Measurements from ENCODE around the gene NOS1.
"Not testable (repeated sequence)": the region's sequence is repeated elsewhere in the genome, so short reads cannot be mapped to it uniquely, and the experiment has no call there.

Gene NOS1

GRCh38 chr12:117272690-117273089 lies 88.7 kb downstream of the NOS1 start:
- DNase-seq (ENCODE audit: low read depth in 3 of 3) = no peak

DNA sequence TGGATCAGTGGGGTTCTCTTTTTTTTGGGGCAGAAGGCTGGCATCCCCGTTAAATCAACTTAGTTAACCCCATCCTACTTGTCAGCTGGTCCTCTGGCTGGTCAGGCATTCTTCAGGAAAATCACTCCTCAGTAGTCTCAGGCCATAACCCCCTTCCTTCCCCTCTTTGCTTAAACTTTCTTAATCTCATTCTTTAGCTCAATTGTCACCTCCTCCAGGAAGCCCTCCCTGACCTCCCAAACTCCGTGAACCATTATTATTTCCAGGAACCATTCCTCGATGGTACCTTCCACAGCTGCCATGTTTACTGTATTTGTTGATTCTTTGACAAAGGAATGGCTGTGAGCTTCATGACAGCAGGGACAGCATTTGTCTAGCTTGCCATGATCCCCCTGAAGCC lies 98.7 kb downstream of the NOS1 start:
- no peak for DNase-seq (ENCODE audit: low read depth in 3 of 3)

DNA sequence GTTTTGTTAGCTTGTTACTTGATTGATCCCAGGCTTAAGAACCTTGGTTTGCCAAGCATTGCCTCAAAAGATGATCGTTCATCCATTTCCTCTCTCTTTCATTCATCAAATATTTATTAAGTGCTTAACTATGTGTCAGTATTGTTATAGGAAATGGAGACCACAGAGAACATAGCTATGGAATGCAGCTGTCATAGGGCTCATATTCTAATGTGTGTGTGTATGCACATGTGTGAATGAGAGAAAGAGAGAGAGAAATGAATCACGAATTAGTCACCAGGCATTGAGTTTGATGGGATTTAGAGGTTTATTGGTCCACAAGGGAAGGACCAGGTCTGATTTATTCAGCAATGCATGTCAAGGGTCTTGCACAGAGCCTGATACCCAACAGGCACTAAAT lies 100.2 kb downstream of the NOS1 start:
- no peak for DNase-seq (ENCODE audit: low read depth in 3 of 3)

DNA sequence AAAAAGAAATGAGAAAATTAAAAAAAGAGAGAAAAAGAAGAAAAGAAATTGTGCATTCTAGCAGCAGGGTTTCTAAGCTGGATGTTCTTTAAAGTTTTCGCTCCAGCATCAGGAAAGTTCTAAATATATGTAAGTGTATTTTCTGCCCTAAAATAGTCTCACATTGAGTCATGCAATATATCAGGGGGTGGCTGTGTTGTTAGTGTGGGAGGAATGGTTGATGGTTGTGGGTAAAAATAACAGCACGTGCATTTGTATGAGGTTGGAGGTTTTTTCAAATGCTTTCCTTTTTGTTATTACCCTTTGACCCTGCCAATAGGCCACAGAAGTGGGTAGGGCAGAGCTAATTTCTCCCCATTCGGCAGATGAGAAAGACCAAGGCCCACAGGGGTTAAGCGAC lies 106.0 kb downstream of the NOS1 start:
- no peak for DNase-seq (ENCODE audit: low read depth in 3 of 3)

DNA sequence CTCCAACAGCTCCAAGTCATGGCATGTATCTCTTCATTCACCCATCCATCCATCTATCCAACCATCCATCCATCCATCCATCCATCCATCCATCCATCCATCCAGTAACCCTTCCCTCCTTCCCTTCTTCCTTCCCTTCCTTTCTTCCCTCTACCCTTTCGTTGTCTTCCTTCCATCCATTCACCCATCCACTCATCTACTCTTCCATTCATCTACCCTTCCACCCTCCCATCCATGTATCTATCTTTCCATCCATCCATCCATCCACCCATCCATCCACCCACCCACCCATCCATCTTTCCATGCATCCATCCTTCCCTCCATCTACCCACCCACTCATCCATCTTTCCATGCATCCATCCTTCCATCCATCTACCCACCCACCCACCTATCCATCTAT lies 117.9 kb downstream of the NOS1 start:
- no peak for DNase-seq (ENCODE audit: low read depth in 3 of 3)

GRCh38 chr12:117241697-117242096 lies 119.7 kb downstream of the NOS1 start:
- DNase-seq (ENCODE audit: low read depth in 3 of 3) = no peak

- DNase-seq (ENCODE audit: low read depth in 3 of 3) = no peak
Measured at GRCh38 chr12:117240081-117240755, 121.2 kb downstream of the NOS1 start.

GRCh38 chr12:117236456-117237001 lies 124.9 kb downstream of the NOS1 start:
- DNase-seq (ENCODE audit: low read depth in 3 of 3) = peak; percentile 68 to 84 (median 82)

- DNase-seq (ENCODE audit: low read depth in 3 of 3) = no peak
Measured at GRCh38 chr12:117235261-117235660, 126.2 kb downstream of the NOS1 start.

DNA sequence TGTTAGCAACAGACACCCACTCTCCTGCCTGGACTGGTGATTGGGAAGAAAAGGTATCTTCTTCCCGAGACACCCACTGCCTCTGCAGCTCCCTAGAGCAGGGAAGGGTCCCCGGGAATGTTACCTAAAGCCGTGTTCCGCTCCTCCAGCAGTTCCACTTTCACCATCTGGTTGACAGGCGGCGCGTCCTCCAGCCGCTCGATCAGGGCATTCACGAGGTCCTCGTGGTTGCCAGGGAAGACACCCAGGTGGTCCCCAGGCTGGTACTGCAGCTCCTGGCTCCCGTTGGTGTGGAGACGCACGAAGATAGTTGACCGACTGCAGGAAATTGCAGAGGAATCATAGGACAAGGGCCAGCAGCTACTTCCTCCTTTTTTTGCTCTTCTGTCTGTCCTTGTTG lies 127.0 kb downstream of the NOS1 start:
- DNase-seq (ENCODE audit: low read depth in 3 of 3) = no peak

DNA sequence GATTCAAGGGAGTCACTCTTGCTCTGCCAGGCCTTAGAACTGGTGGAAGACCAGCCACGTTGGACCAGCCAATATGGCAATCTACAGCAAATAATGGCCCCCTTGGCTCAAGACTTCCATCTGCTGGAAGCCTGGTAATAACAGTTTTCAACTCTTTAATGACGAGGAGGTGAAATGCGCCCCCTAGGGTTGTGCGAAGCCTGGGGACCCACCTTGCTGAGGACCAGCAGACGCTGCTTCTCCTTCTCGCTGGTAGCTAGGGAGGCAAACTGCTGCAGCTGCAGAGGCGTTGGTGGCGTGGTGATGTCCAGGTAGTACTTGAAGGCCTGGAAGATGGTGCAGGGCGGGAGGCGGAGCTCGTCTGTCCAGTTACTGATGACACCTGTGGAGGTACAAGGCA lies 129.7 kb downstream of the NOS1 start:
- no peak for DNase-seq (ENCODE audit: low read depth in 3 of 3)

DNA sequence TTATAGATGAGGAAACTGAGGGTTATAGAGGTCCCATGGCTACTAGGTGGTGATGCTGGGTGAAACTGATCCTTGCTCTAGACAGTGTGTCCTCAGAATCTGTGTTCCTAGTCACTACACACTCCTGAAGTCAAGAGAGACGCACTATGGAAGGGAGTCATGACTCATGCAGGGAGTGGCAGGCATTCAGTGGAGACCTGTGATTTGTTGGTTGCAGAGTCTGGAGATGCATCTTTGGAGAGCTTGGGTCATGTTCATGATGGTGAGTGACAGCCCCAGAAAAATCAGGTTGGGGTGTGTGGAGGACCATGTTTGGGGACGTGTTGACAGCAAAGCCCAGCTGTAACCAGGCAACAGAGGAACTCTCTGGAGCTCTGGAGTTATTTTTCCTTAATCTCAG lies 133.2 kb downstream of the NOS1 start:
- no peak for DNase-seq (ENCODE audit: low read depth in 3 of 3)

DNA sequence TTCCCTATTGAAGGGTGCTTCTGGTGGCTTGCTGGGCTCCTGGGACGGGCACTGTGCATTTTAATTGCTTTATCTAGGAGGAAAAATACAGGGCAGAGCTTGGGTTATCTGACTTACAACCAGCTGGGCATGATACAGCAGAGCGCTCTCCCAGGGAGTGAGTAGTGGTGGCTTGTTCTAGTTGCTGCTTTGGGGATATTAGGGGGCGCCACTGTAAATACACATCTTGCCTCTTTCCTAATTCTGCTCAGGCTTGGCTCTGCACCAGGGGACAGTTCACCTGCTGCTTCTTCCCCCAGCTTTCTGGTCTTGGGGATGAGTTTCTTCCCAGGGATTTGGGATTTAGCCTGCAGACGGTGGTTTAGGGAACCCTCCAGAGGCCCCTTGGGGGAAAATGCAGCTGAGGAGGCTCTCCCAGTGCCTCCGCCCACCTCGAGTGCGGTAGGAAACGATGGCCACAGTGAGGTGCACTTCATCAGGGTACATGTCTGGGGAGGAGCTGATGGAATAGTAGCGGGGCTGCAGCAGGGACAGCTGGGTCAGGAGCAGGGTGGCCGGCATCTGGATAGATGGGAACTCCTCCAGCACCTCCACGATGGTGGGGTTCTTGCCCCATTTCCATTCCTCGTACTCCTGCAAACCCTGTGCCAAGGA lies 134.3 kb downstream of the NOS1 start:
- no peak for DNase-seq (ENCODE audit: low read depth in 3 of 3)

GRCh38 chr12:117226505-117226904 lies 134.9 kb downstream of the NOS1 start:
- no peak for DNase-seq (ENCODE audit: low read depth in 3 of 3)

DNA sequence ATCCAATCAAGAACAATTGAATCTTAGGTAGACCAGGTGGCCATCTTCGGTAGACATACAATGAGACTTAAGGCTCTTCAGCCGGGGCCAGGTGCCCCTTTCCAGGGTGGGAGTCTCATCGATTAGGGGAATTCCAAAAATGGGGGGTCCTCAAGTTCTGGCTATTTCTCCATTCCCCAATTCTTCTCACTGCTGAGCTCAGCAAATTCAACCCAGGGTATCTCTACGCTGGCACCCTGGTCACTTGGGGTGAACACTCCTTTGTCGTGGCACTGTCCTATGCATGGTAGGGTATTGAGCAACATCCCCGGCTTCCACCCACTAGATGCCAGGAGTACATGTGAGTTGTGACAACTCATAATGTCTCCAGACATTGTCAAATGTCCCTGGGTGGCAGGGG lies 136.2 kb downstream of the NOS1 start:
- no peak for DNase-seq (ENCODE audit: low read depth in 3 of 3)

GRCh38 chr12:117220947-117221346 lies 140.5 kb downstream of the NOS1 start:
- not testable (repeated sequence) for DNase-seq (ENCODE audit: low read depth in 3 of 3)

DNA sequence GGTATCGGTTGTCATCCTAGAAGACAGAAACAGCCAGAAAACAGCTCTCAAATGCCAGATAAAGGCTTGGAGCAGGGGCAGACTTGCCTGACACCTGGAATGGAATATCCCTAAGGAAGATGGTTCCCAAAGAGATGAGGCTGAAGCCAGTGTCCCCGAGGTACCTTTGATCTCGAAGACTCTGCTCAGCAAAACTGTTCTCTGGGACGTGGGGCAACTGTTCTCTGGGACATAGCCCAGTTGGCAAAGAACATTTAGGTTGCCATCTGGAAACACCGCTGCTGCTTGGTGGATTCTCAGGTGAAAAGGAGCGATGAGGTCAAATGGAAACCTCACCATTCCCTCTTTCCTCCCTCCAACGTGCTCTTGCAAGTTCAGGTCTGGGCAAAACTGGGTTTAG lies 143.3 kb downstream of the NOS1 start:
- DNase-seq (ENCODE audit: low read depth in 3 of 3) = no peak

- DNase-seq (ENCODE audit: low read depth in 3 of 3) = no peak
Measured at GRCh38 chr12:117216686-117217085, 144.7 kb downstream of the NOS1 start.

- DNase-seq (ENCODE audit: low read depth in 3 of 3) = no peak
Measured at GRCh38 chr12:117214797-117215196, 146.6 kb downstream of the NOS1 start.

DNA sequence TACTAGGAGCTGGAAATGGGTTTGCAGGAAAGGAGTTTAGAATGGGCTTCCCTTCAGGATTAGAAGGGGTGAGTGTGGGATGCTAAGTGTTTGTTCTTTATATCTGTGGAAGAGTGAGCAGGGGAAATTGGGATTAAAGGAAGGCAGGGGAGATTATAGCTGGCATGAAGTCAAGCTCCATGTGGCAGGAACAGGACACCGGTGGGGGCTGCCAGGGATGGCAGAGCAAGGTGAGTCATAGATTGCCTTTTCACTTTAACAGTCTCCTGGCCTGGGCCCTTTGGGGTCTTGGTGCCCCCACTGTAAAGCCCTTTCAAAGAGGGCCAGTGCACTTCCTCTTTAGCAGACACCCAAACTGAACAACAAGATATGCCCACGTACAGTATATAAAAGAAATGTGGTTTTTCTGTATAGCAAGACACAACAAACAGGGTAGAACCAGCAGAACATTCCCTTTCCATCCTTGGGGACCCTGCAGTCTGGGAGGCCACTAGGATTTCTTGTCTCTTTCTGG lies 148.1 kb downstream of the NOS1 start:
- DNase-seq (ENCODE audit: low read depth in 3 of 3) = no peak

DNA sequence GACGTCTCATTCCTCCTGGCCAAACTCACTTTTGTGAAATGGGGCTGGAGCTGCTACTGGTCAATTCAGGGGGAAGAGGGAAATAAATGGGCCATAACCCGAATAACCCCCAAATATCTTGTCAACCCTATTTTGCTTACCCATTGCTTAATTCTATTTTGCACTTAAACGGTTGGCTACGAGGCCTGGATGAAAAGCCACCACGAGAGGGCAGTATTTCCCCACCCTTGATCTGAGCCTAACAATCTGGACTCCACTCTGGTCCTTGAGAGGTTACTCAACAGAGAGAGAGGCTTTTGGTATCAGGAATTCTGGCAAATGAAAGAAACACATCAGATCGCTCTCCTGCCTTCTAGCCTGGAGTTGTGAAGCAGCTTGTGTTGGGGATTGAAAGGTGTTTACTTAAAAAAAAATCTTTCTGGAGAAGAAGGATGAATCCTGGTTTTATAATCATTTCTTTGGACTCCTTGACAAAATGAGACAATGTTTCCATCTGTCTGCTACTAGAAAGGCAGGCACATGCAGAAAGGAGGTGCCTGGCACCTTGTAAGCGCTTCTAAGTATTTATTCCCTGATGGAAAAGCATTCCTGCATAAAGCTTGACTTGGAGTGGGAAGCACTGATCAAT lies 148.7 kb downstream of the NOS1 start:
- DNase-seq (ENCODE audit: low read depth in 3 of 3) = peak; percentile 26 to 54 (median 50)

DNA sequence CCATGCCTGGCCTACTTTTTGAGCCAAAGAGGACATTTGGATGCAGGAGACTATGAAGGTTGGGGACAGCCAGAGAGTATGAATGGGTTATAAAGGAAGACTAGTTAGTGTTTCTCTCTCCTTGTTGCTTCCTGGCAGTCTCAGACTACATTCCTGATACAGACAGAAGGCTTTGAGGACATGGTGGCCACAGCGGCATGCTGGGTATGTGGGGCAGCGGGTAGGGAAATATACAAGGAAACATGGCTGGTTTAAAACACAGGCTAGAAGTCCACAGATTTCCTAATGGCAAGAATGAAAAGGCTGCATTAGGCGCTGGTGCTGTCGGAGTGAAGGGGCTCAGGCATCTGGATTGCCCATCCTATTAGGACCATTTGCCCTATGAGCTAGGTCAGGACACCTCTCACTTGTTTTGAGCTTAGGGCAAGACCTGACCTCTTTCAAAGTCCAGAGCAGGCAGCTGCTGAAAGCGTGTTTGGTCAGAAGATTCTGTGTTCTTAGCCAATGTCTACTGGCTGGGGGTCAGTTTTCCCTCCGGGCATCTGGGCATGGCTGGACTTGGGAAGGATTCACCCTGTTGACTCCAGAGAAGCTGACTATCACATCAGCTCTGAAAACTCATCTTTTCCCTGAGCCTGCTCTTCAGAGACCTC lies 151.0 kb downstream of the NOS1 start:
- DNase-seq (ENCODE audit: low read depth in 3 of 3) = no peak

Measured in stimulated activated CD4-positive, alpha-beta T cell treated with anti-CD3 and anti-CD28 coated beads, TNF-alpha, amount 100 ng/mL, for 48 hours (primary cell).